Measurements from ENCODE around the gene ABT1. TPM values are rescaled to one million over a fixed set of nuclear protein-coding genes. Genes with fewer than 3 reads are reported as not detected.

The ABT1 gene
- total RNA-seq, 4 donors from 2014 or later, result 11.9 to 17.6 (median 15.0) TPM

DNA sequence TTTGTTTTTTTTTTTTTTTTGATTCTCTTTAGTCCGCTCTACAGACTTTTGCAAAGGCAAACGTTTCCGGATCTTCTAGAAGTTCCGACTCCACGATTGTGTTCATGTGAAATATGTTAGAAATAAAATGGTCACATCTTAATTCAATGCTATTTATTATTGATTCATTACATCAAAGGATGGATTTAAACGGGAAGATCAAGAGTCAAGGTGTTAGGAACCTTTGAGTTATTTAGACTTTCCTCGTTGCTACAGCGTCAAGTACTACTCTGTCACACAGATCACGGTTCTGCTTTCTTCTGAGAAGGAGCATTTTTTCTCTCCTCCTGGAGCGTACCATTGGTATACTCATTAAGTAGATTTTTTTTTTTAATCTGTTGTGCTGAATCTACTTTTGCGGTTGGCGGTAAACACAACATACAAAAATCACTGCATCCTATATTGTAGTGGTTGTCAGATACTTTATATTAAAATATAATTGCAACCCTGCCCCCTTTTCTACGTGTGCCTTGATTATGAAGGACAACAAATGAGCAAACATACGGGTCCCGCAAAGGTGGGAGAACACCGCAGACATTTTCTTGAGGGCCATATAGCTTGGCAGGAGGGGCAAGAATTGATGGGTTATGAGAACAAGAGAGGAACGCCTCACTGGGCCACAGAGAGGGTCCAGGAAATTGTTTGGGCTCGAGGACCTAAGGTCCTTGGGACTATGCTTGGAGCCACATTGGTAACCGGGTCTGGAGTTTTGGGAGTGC lies 41.1 kb upstream of the ABT1 start:
- peaks cover 0 to 4% of the 10 kb centered on the region in 2 donors for H3K4me1 ChIP-seq
- no peaks in the 10 kb centered on the region for H3K27me3 ChIP-seq
- DNase-seq, result no peak
- TF ChIP-seq, protein P1, sequence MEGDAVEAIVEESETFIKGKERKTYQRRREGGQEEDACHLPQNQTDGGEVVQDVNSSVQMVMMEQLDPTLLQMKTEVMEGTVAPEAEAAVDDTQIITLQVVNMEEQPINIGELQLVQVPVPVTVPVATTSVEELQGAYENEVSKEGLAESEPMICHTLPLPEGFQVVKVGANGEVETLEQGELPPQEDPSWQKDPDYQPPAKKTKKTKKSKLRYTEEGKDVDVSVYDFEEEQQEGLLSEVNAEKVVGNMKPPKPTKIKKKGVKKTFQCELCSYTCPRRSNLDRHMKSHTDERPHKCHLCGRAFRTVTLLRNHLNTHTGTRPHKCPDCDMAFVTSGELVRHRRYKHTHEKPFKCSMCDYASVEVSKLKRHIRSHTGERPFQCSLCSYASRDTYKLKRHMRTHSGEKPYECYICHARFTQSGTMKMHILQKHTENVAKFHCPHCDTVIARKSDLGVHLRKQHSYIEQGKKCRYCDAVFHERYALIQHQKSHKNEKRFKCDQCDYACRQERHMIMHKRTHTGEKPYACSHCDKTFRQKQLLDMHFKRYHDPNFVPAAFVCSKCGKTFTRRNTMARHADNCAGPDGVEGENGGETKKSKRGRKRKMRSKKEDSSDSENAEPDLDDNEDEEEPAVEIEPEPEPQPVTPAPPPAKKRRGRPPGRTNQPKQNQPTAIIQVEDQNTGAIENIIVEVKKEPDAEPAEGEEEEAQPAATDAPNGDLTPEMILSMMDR (IDR thresholded peaks at IDR 0.05), result no peak
- WGBS, 2 donors, result 45 to 48% methylated on average over 19 of the region's 19 CpGs
- no peak overlapping the region for H3K4me3 ChIP-seq (replicated peaks in 1 of 3)
- H3K27ac ChIP-seq, result no peak overlapping the region
- H3K9me3 ChIP-seq, result no peaks in the 10 kb centered on the region
- no peaks in the 10 kb centered on the region for H3K36me3 ChIP-seq
- intact Hi-C loops (cut with DNase I), result no loop called here

DNA sequence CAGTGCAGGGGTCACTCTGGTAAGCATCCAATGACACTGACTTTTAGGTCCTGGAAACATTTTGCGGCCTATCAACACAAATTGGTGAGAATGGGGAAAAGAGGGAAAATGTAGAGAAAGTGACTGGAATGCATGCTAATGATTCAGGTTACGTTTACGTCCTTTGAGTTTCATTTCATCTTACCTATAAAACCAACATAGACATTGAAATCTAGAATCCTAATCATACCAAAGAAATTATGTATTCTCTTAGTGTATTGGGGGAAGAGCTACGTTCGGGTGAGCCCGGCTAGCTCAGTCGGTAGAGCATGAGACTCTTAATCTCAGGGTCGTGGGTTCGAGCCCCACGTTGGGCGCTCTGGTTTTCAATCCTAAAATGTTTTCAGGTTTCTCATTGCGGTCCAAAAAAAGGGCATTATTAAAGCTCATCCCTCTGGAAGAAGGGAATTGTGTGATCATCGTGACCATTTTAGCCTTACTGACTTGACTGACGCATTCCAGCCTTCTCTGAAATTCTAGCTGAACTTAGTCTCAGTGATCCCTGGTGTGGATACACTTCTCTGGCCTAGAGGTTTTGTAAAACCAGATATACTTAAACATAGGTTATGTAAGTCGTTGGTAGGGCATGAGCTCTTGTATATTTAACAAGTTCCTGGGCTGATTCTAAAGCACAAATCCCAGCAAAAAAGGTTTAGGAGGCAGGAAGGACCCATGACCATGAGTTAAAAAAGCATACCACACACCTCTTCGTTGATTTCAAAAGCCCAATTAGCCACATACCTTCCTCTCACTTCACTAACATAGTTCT lies 40.3 kb upstream of the ABT1 start:
- Histone ChIP-seq H3K9me3 (no peaks in the 10 kb centered on the region), H3K36me3 (no peaks in the 10 kb centered on the region), H3K4me1 (peaks cover 0 to 4% of the 10 kb centered on the region in 2 donors), H3K4me3 (replicated peaks in 1 of 3) (no peak overlapping the region), H3K27ac (no peak overlapping the region), H3K27me3 (no peaks in the 10 kb centered on the region)
- no peak for TF ChIP-seq POLR2A (IDR thresholded peaks at IDR 0.05)
- TF ChIP-seq, protein P1 (IDR thresholded peaks at IDR 0.05), result no peak
- 47 to 49% methylated on average over 16 of the region's 16 CpGs for WGBS, 2 donors
- DNase-seq, result no peak
- intact Hi-C loops (cut with DNase I), result no loop called here

DNA sequence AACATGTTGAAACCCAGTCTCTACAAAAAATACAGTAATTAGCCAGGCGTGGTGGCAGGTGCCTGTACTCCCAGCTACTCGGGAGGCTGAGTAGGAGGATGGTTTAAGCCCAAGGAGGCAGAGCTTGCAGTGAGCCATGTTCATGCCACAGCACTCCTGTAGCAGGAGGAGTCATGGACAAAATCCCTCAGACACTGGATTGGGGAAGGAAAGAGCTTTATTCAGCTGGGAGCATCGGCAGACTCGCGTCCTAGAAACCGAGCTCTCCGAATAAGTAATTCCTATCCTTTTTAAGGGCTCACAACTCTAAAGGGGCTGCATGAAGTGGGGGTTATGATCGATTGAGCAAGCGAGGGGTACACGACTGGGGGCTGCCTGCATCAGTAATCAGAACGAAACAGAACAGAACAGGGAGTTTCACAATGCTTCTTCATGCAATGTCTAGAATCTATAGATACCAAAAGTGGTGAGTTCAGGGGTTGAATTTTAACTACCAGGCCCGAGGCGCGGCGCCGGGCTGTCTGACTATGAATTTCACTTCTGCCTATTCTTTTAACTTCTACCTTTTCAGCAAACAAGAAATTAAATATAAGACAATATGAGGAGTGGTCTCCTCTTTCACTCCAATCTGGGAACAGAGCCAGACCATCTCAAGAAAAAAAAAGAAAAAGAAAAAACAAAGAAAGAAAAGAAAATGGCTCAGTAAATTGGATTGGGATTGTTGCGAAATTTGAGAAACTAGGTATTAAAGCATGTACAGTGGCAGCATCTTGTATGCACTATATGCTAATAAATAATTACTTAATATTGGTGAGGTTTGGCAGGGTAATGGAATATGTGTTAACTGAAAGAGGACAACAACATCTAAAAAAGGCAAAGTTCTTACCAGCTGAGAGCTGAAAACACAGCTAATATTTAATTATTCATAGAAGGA lies 35.0 kb upstream of the ABT1 start:
- Histone ChIP-seq H3K4me3 (replicated peaks in 1 of 3) (no peak overlapping the region), H3K27me3 (no peaks in the 10 kb centered on the region), H3K4me1 (no peaks in the 10 kb centered on the region), H3K27ac (no peak overlapping the region), H3K36me3 (no peaks in the 10 kb centered on the region), H3K9me3 (no peaks in the 10 kb centered on the region)
- no peak for DNase-seq
- intact Hi-C loops (cut with DNase I), result loop anchor here (10.0 kb wide), 1 partner anchor 237 kb away; no protein-coding TSS in a partner anchor
- 94 to 95% methylated on average over 17 of the region's 17 CpGs for WGBS, 2 donors
- TF ChIP-seq, protein P1 (IDR thresholded peaks at IDR 0.05), result no peak
- TF ChIP-seq POLR2A (IDR thresholded peaks at IDR 0.05), result no peak

DNA sequence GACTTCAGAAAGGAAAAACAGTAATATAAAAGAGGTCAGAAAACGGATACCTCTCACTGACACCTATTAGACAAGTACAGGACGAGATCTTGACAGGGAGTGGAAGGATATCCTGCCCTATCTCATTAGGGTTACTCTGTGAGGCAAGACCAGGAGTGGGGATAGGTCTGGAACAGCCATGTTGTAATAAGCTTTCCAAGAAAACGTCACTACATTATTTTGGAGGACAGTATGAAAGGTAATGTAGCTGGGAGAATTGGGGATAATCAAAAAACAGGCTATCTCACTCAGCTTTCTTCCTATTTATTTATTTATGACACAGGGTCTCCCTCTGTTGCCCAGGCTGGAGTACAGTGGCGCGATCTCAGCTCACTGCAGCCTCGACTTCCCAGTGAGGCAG lies 33.3 kb upstream of the ABT1 start:
- H3K4me1 ChIP-seq, result no peaks in the 10 kb centered on the region
- no peak overlapping the region for H3K27ac ChIP-seq
- no peaks in the 10 kb centered on the region for H3K36me3 ChIP-seq
- H3K27me3 ChIP-seq, result no peaks in the 10 kb centered on the region
- intact Hi-C loops (cut with DNase I), result loop anchor here (10.0 kb wide), 1 partner anchor 239 kb away; no protein-coding TSS in a partner anchor
- WGBS, 2 donors, result 81 to 85% methylated on average over 6 of the region's 6 CpGs
- H3K4me3 ChIP-seq (replicated peaks in 1 of 3), result no peak overlapping the region
- TF ChIP-seq, protein P1 (IDR thresholded peaks at IDR 0.05), result no peak
- TF ChIP-seq POLR2A (IDR thresholded peaks at IDR 0.05), result no peak
- H3K9me3 ChIP-seq, result no peaks in the 10 kb centered on the region
- no peak for DNase-seq
